Measurements from ENCODE around the gene ZNRD2. TPM values are rescaled to one million over a fixed set of nuclear protein-coding genes. Genes with fewer than 3 reads are reported as not detected.

The ZNRD2 gene
- total RNA-seq, 1 experiment from 2014 or later: 106 TPM

DNA sequence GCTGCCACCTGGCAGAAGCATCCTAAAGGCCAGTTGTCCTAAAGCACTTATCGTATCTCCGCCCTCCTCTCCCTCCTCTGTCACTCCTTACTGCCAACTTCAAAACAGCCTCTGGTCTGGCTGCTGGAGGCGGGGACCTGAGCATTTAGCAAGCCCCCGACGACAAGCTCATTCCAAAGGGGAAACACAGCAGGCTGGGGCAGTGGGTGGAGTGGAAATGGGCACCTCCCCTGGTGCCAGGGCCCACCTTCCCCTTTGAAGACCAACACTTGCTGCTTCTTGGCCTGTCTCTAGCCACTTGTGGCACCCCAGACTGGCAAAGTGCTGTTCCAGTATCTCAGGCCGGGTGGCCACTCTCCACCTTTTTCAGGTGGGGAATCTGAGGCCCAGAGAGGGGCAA, 40.1 kb downstream of the ZNRD2 start:
- DNase-seq (ENCODE audit: low read depth): no peak

DNA sequence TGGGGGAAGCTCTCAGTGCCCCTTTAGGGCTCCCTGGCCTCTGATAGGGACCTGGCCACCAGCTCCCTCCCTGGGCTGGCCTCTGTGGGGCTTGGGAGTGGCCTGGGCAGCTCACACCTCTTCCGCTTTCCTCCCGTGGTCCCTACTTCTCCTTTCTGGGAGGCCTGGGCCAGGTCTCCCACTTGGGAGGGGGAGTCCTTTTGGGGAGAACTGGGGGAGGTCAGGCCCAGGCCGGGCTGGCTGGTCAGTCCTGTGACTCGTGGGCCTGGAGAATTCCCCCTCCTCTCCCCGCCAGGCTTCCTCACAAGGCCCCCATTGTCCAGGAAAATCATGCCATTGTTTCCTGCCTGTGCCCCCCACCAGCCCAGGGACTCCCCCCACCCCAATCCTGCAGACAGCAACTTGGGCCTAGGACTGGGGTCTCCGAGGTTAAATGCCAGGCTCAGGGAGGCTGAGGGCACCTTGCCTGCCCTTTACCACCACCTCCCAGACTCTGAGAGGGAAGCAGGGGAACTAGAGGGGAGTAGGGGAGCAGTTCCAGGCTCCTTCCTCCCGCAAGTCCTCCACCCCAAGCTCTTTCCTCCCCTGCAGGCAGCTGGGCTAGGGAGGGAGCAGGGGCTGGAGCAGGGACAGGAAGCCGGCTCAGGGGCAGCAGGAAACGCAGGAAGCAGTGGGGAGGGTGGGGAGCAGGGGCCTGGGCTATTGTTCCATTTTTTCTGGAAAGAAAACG, 40.9 kb downstream of the ZNRD2 start:
- DNase-seq (ENCODE audit: low read depth): no peak

DNA sequence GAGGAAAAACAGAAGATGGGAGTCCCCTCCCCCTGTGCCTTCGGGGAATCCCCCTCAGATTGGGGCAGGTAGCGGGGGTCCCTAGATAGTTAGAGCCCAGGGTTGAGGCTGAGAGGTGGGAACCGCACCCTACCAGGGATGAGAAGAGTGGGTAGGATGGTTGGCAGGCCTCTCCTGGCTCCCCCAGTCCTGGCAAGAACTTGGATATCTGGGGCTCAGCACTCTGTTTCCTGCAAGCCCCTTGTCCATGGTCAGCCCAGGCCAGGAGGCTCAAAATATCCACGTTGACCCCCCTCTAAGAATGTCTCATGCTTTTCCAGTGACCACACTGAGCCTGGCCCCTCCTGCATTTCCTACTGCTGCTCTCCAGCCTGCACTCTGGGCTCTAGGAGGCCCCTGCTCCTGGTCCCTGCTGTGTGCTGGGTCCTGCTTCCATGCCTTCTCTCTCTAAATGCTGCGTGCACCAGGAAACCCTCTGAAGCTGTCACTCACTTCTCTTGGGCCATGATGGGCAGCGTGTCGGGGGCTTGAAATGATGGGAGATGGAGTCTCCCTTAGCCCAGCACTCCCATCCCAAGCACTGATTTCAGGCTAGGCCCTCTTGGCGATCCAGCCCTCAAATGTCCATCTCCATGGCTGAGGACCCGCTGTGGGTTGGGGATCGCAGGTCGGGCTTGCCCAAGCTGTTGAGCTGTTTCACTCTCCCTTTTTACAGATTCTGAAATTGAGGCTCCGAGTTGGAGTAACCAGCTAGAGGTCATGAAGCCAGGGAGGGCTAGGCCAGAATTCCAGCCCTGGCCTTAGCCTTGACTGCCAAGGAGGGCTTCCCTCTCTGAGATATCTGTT, 41.7 kb downstream of the ZNRD2 start:
- no peak for DNase-seq (ENCODE audit: low read depth)

DNA sequence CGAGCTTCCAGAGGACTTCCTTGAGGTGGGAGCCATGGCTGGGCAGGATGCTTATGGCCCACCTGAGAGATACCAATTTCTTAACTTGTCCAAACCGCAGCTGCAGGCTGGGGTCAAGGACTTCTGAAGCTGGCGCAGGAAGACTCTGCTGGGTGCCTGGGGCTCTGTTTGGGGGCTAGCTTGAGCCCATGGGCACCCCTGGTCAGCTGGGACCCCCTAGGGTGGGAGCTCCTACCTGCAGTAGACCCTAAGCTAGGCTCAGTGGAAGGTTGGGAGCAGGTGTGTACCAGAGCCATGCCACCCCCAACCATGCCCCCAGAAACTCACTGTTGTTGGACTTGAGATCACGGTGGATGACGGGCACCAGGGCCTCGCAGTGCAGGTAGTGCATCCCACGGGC, 42.4 kb downstream of the ZNRD2 start:
- DNase-seq (ENCODE audit: low read depth): no peak

- DNase-seq (ENCODE audit: low read depth): no peak
Measured at GRCh38 chr11:65613091-65613928, 43.0 kb downstream of the ZNRD2 start.

GRCh38 chr11:65615229-65615949, 45.1 kb downstream of the ZNRD2 start, which contains the start of gene PCNX3:
Gene PCNX3 (plus strand): TSS chr11:65615776. CDS start chr11:65616312, 536 bp downstream.
- peak; percentile 100 for DNase-seq (ENCODE audit: low read depth)

- peak; percentile 40 for DNase-seq (ENCODE audit: low read depth)
Measured at GRCh38 chr11:65615950-65616574, 45.8 kb downstream of the ZNRD2 start.

GRCh38 chr11:65616575-65617001, 46.3 kb downstream of the ZNRD2 start:
- no peak for DNase-seq (ENCODE audit: low read depth)

GRCh38 chr11:65617136-65617850, 47.0 kb downstream of the ZNRD2 start:
- no peak for DNase-seq (ENCODE audit: low read depth)

GRCh38 chr11:65617990-65618751, 47.9 kb downstream of the ZNRD2 start:
- no peak for DNase-seq (ENCODE audit: low read depth)

DNA sequence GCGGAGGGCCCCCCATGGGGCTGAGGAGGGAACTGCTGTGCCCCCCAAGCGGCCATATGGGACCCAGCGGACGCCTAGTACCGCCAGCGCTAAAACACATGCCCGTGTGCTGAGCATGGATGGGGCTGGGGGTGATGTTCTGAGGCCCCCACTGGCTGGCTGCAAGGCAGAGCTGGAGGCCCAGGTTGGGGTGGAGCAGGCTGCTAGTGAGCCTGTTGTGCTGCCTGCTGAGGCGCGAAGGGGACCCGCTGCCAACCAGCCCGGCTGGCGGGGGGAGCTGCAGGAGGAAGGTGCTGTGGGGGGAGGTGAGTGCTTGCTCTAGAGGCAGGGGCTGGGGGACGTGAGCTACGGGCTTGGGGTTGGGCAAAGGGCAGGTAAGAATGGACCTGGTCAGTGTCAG, 48.5 kb downstream of the ZNRD2 start:
- DNase-seq (ENCODE audit: low read depth): no peak

GRCh38 chr11:65619281-65619928, 49.1 kb downstream of the ZNRD2 start:
- no peak for DNase-seq (ENCODE audit: low read depth)

DNA sequence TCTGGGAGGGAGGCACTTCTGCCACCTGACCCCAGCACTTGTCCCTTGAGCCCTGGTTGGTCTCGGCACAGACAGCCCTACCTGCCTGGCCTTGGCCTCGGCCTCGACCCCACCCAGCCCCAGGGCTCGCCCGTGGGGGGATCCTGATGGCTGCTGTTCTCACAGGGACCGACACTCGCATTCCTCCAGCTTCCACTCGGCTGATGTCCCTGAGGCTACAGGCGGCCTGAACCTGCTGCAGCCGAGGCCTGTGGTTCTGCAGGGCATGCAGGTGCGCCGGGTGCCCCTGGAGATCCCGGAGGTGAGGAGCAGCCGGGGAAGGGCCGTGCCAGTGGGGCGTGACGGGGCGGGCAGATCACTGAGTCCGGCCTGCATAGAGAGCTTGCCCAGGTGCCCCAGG, 50.4 kb downstream of the ZNRD2 start:
- no peak for DNase-seq (ENCODE audit: low read depth)

DNA sequence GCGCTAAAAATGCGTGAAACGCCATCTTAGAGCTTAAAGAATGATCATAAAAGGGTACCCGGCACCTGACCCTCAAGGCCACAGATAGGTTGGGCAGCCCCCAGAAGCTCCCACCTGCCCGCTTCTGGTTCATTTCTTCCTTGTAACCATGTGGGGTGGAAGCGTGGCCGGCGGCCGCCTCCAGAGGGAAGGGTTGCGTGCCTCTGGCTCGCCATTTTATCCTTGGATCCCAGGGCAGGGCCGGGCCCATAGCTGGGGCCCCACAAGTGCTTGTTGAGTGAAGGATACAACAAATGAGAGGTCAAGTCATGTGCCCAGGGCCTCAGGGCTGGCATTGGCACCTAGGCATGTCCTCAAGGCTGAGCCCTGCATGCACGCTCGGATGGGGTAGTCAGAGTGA, 51.2 kb downstream of the ZNRD2 start:
- no peak for DNase-seq (ENCODE audit: low read depth)

Other genes with a start within 250 kb of the ZNRD2 start
- 31.5 and 43.5 TPM in 2 replicates for gene DPF2, start 236.6 kb upstream of the ZNRD2 start, total RNA-seq (2014; rRNA removed; shearing (Covaris generic))
- 1.7 TPM in 1 of 2 replicates, not detected in the other for gene TIGD3, start 215.7 kb upstream of the ZNRD2 start, total RNA-seq (2014; rRNA removed; shearing (Covaris generic))
- 1.1 and 2.5 TPM in 2 replicates for gene SLC25A45, start 187.8 kb upstream of the ZNRD2 start, total RNA-seq (2014; rRNA removed; shearing (Covaris generic))
- gene FRMD8, start 183.8 kb upstream of the ZNRD2 start, total RNA-seq (2014; rRNA removed; shearing (Covaris generic)): 42.6 and 43.0 TPM in 2 replicates
- 3.9 and 6.5 TPM in 2 replicates for gene NEAT1, start 147.7 kb upstream of the ZNRD2 start, total RNA-seq (2014; rRNA removed; shearing (Covaris generic))
- 370 and 608 TPM in 2 replicates for gene MALAT1, start 71.4 kb upstream of the ZNRD2 start, total RNA-seq (2014; rRNA removed; shearing (Covaris generic))
- gene SCYL1, start 45.4 kb upstream of the ZNRD2 start, total RNA-seq (2014; rRNA removed; shearing (Covaris generic)): 59.7 and 96.5 TPM in 2 replicates
- 15.1 and 27.3 TPM in 2 replicates for gene LTBP3, start 12.1 kb upstream of the ZNRD2 start, total RNA-seq (2014; rRNA removed; shearing (Covaris generic))
- 35.4 and 40.0 TPM in 2 replicates for gene FAM89B, start 2.1 kb downstream of the ZNRD2 start, total RNA-seq (2014; rRNA removed; shearing (Covaris generic))
- 2.0 and 9.3 TPM in 2 replicates for gene EHBP1L1, start 5.6 kb downstream of the ZNRD2 start, total RNA-seq (2014; rRNA removed; shearing (Covaris generic))
- 0.52 TPM in 1 of 2 replicates, not detected in the other for gene KCNK7, start 25.3 kb downstream of the ZNRD2 start, total RNA-seq (2014; rRNA removed; shearing (Covaris generic))
- gene MAP3K11, start 43.7 kb downstream of the ZNRD2 start, total RNA-seq (2014; rRNA removed; shearing (Covaris generic)): 16.0 and 27.1 TPM in 2 replicates
- gene PCNX3, start 45.3 kb downstream of the ZNRD2 start, total RNA-seq (2014; rRNA removed; shearing (Covaris generic)): 16.5 and 26.0 TPM in 2 replicates
- gene SIPA1, start 67.6 kb downstream of the ZNRD2 start, total RNA-seq (2014; rRNA removed; shearing (Covaris generic)): 8.7 and 22.7 TPM in 2 replicates
- 37.2 and 49.1 TPM in 2 replicates for gene RELA, start 92.4 kb downstream of the ZNRD2 start, total RNA-seq (2014; rRNA removed; shearing (Covaris generic))
- gene KAT5, start 141.8 kb downstream of the ZNRD2 start, total RNA-seq (2014; rRNA removed; shearing (Covaris generic)): 21.6 and 37.8 TPM in 2 replicates
- gene RNASEH2C, start 150.3 kb downstream of the ZNRD2 start, total RNA-seq (2014; rRNA removed; shearing (Covaris generic)): 45.0 and 48.2 TPM in 2 replicates
- 5.9 and 13.0 TPM in 2 replicates for gene AP5B1, start 210.5 kb downstream of the ZNRD2 start, total RNA-seq (2014; rRNA removed; shearing (Covaris generic))
- not detected in 2 replicates for gene OVOL1, start 216.6 kb downstream of the ZNRD2 start, total RNA-seq (2014; rRNA removed; shearing (Covaris generic))